GM12891 (cell line): ENCODE data around the gene TMEM156.

Source experiments
- POLR2A ChIP-seq: IDR thresholded peaks from 2 replicates; pipeline ENCODE4 v1.6.1; 2011; ENCODE audit warnings: low read depth, low read length, control low read depth
- POLR2AphosphoS5 ChIP-seq: IDR thresholded peaks from 2 replicates; pipeline ENCODE4 v1.6.1; 2011; ENCODE audit warnings: low read depth, low read length, control low read depth
- TAF1 ChIP-seq: IDR thresholded peaks from 2 replicates; pipeline ENCODE4 v1.6.1; 2011; ENCODE audit warnings: low read depth, low read length, control low read depth

GRCh38 chr4:39020130-39020529 lies 12.1 kb downstream of the TMEM156 start:
- TF ChIP-seq POLR2A (no peak), TAF1 (no peak), POLR2AphosphoS5 (no peak)
